ENCODE measurements around the gene VAPB. TPM values are rescaled to one million over a fixed set of nuclear protein-coding genes. Genes with fewer than 3 reads are reported as not detected.

VAPB gene
- total RNA-seq, 2 donors from 2014 or later: 20.2 to 21.8 TPM

DNA sequence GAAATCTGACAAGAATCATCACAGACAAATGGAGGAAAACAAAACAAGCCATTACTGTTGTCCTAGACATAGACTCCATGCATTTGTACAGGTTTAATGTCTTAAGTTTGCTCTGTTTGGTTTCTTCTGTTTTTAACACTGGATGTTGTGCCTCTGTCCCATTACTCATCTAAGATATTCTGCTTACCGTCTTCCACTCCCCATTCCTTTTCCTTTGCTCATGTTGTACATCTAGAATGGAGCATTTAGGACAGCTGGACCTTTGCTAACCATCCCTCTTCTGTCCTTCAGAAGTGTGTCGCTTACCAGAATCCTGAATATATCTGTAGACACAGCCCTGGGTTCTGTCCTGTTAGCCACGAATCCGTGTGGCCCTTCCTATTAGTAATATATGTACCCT is 44.3 kb upstream of the VAPB start:
- Histone ChIP-seq H3K27ac (no peak overlapping the region), H3K27me3 (no peaks in the 10 kb centered on the region), H3K36me3 (peaks cover 15% of the 10 kb centered on the region), H3K9me3 (no peaks in the 10 kb centered on the region), H3K4me3 (no peak overlapping the region), H3K4me1 (peaks cover 0 to 13% of the 10 kb centered on the region in 2 donors)
- TF ChIP-seq, protein P1, sequence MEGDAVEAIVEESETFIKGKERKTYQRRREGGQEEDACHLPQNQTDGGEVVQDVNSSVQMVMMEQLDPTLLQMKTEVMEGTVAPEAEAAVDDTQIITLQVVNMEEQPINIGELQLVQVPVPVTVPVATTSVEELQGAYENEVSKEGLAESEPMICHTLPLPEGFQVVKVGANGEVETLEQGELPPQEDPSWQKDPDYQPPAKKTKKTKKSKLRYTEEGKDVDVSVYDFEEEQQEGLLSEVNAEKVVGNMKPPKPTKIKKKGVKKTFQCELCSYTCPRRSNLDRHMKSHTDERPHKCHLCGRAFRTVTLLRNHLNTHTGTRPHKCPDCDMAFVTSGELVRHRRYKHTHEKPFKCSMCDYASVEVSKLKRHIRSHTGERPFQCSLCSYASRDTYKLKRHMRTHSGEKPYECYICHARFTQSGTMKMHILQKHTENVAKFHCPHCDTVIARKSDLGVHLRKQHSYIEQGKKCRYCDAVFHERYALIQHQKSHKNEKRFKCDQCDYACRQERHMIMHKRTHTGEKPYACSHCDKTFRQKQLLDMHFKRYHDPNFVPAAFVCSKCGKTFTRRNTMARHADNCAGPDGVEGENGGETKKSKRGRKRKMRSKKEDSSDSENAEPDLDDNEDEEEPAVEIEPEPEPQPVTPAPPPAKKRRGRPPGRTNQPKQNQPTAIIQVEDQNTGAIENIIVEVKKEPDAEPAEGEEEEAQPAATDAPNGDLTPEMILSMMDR (IDR thresholded peaks at IDR 0.05): no peak
- DNase-seq (ENCODE audit: low spot score): no peak

DNA sequence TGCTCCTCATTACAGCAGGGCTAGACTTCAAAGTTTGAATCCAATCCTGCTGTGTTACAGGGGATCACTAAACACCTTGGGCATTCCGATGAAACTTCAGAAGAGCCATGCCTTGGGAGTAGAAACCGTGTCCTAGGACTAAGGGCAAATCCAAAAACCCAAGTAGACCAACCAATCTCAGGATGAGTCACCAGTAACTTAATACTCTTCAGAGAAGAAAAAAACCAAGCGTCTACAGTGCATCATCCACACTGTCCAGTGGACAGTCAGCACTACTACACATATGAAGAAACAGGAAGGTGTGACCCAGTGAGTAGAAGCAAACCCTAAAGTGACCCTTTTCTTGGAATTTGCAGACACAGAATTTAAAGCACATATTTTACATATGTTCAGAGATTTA is 39.5 kb upstream of the VAPB start:
- TF ChIP-seq, protein P1 (IDR thresholded peaks at IDR 0.05): no peak
- no peaks in the 10 kb centered on the region for H3K9me3 ChIP-seq
- no peaks in the 10 kb centered on the region for H3K4me1 ChIP-seq
- H3K36me3 ChIP-seq: peaks cover 32% of the 10 kb centered on the region
- H3K27ac ChIP-seq: no peak overlapping the region
- H3K4me3 ChIP-seq: no peak overlapping the region
- DNase-seq (ENCODE audit: low spot score): no peak
- no peaks in the 10 kb centered on the region for H3K27me3 ChIP-seq

DNA sequence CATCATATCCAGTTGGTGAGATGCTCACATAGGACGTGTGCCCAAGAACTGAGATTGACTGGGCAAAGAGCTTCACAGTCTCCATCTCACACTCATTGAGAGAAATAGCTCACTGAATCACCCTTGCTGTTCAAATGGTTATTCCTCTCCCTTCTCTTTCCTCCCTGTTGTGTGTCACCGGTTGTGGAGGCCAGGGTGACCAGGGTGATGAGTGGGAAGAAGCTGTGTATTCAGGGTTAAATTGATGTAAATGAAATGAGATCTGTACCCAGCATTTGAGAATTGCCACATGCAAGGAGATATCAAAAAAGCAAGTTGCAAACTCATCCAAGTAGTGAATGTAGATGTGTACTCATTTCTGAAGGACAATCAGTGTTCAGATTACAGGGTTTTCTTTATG is 36.6 kb upstream of the VAPB start:
- Histone ChIP-seq H3K36me3 (peaks cover 29% of the 10 kb centered on the region), H3K27ac (no peak overlapping the region), H3K4me3 (no peak overlapping the region), H3K9me3 (no peaks in the 10 kb centered on the region), H3K27me3 (no peaks in the 10 kb centered on the region), H3K4me1 (no peaks in the 10 kb centered on the region)
- no peak for DNase-seq (ENCODE audit: low spot score)
- TF ChIP-seq, protein P1 (IDR thresholded peaks at IDR 0.05): no peak

DNA sequence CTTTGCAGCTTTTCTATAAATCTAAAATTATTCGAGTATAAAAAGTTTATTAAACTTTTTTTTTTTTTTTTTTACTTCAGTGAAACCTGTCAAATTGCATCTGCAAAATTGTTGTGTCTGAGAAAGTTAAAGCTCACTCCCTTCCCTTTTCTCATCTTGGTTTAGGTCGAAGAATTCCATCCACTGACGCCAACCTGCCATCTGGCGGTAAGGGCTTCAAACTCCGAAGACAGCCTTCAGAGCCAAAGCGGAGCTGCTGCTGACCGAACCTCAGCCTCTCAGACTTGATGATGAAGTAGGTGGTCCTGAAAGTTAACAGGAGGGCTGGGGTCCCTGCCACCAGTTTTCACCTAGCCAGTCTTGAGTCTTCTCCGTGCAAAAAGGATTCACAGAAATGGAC is 29.6 kb upstream of the VAPB start:
- Histone ChIP-seq H3K4me1 (peaks cover 0 to 13% of the 10 kb centered on the region in 2 donors), H3K4me3 (no peak overlapping the region), H3K27ac (no peak overlapping the region), H3K36me3 (peaks cover 24% of the 10 kb centered on the region), H3K27me3 (no peaks in the 10 kb centered on the region), H3K9me3 (no peaks in the 10 kb centered on the region)
- TF ChIP-seq, protein P1 (IDR thresholded peaks at IDR 0.05): no peak
- no peak for DNase-seq (ENCODE audit: low spot score)

DNA sequence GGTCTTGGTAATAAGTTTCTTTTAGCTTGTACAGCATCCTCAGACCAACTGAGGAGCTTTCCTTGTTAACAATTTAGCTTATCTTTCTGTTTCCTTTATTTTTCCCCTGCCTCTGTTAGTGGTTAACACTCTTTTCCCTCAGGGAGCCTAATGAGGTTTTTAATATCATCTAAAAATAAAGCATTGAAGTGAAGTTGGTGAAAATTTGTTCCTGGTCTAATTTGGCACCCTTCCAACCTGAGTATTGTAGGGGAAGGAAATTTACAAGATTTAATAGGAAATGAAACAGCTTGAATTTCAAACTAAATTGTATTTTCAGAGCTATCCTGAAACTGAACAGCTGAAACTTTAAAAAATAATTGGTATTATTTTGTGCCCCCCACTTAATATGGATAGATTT is 28.1 kb upstream of the VAPB start:
- TF ChIP-seq, protein P1 (IDR thresholded peaks at IDR 0.05): no peak
- H3K4me1 ChIP-seq: peaks cover 0 to 13% of the 10 kb centered on the region in 2 donors
- H3K27ac ChIP-seq: no peak overlapping the region
- H3K9me3 ChIP-seq: no peaks in the 10 kb centered on the region
- no peaks in the 10 kb centered on the region for H3K27me3 ChIP-seq
- peaks cover 12% of the 10 kb centered on the region for H3K36me3 ChIP-seq
- no peak overlapping the region for H3K4me3 ChIP-seq
- DNase-seq (ENCODE audit: low spot score): no peak

DNA sequence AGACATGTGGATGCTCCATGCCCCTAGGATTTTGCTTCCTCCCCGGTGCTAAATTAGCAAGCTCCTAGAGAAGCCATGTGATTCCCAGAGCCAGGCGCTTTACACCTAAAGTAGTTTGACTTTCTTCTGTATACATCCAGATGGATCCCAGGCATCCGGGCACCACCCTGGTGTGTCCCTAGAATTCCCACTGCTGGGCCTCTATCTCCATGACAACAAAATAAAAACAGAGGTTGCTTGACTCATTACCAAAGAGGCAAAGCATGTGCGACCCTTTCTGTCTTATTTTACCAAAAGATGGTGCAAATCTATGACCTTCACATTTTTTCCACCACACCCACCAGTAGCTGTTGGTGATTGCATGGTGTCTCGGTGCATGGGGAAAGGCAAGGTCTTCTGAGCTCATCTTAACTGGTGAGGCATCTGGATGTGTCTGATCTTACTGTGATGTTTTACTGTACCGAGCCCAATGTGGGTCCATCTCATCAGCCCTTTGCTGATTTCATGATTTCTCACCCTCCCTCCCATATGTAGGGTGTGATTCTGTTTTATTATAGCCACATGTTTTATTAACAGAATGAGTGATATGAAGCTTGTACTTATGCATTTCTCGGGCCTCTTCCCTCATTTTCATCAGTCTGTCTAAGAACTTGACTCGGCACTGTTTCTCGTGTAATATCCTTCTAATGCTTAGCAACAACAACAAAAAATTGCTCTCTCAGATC is 27.4 kb upstream of the VAPB start:
- Histone ChIP-seq H3K9me3 (no peaks in the 10 kb centered on the region), H3K27me3 (no peaks in the 10 kb centered on the region), H3K27ac (no peak overlapping the region), H3K4me3 (no peak overlapping the region), H3K4me1 (peaks cover 0 to 13% of the 10 kb centered on the region in 2 donors), H3K36me3 (peaks cover 12% of the 10 kb centered on the region)
- peak; percentile 59 for DNase-seq (ENCODE audit: low spot score)
- TF ChIP-seq, protein P1 (IDR thresholded peaks at IDR 0.05): no peak

Measured in right atrium auricular region (tissue), 2 donors.